HG03460 (cell line): ENCODE data around the gene RFX3.

Experiments used
- ATAC-seq: cut with Tn5 transposase; IDR thresholded peaks from one replicate; pipeline ENCODE4 v1.9.1; 2021; ENCODE audit not compliant: unreplicated experiment

Gene RFX3

GRCh38 chr9:3290231-3290840 lies 235.5 kb downstream of the RFX3 start:
- ATAC-seq, result no peak

DNA sequence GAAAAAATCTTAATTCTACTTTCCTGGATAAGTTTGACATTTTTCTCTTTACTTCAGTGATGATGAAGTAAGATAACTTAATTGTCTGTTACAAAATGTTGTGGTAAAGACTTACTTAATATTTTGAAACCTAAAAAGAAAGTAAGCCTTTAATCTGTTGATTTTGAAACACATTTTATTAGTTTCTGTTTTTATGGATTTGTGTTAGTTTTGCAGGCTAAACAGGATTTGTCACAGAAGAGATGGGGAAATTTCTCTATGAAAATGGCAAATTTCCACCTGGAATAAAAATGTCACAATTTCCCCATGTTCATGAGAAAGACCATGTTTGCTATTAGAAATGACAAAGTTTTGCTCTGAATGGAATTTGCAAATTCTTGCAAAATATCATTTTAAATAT lies 237.1 kb downstream of the RFX3 start:
- no peak for ATAC-seq

DNA sequence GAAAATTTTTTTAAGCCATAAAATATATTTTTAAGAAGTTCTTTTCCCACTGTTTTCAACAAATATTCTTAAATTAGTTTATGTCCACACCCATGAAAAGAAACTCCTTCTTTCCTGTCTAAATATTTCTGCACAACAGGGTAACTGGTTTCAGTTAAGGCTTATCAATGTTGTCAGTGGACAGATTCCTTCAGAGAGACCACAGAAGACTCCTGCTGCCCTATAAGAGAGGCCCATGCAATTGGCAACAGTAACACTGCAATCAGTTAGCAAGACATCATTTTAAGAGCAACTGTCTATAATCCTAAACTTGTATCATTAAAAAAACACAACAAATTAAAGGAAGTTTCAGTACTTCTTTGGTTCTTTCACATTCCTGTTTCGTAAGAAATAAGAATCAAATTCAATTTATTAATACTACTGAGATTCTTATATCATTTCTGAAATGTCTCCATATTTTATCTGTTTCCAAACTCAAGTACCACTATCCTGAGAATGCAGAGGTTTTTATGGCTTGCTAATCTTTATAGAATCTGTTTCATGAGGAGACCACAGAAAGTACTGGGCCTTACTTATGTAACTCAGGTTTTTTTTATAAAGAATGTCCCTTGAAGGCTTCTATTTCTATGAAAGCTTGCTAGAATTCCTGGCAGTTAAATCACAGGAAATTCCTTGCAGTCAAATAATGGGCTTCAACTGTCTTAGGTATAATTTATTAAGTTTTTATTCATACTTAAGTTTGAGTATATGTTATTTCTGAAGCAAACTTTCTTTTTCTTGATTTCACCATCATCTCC lies 240.2 kb downstream of the RFX3 start:
- no peak for ATAC-seq

GRCh38 chr9:3282365-3282764 lies 243.4 kb downstream of the RFX3 start:
- ATAC-seq, result no peak

DNA sequence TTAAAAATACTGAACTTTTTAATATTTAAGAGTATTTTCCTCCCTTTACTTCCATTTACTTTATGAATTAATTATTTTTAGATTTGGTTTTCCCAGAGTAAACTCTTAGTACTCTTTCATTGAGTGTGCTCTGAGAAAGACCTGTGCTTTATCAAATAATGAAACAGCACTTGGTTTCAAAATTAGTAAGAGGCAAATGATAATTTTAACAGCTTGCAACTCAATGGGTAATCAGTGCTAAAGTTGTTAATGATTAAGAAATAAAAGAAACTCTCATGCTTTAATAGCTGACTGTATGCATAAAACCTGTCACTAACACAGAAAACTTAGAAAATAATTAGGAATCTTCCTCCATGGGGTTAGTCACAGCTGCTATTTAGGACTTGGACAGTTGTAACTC lies 244.4 kb downstream of the RFX3 start:
- ATAC-seq, result peak; percentile 76

GRCh38 chr9:3277200-3277599 lies 248.6 kb downstream of the RFX3 start:
- ATAC-seq, result no peak

DNA sequence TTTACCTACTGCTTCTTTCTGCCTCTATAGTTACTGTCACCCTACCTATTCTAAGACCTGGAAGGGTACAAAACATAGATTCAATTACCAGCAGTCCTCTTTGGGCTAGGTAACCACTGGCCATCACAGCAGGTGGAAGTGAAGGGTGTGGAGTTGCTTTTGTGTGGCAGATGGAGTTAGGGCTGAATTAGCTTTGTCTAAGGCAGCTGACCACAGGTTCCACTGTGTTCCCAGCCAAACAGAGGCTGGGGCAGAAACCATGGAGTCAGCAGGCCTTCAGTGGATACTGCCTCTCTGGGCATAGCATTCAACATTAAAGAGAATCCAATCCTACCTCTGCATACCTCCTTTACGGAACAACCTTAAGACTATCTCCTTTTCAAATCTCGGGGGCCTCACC lies 254.2 kb downstream of the RFX3 start:
- no peak for ATAC-seq

DNA sequence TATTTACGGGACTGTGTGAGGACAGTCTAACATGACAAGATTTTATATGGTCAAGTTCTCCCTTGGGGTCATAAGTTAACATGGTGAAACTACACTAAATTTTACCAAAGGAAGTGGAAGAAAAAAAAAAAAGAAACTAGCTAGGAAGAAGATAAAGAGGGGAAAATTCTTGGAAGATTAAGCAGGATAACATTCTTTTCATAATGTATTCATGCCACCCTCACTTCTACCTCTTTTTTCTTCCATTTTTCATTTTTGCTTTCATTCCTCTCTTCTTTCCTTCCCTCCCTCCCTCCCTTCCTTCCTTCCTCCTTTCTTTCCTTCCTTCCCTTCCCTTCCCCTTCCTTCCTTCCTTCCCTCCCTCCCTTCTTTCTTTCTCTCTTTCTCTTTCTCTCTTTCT lies 254.6 kb downstream of the RFX3 start:
- no peak for ATAC-seq

DNA sequence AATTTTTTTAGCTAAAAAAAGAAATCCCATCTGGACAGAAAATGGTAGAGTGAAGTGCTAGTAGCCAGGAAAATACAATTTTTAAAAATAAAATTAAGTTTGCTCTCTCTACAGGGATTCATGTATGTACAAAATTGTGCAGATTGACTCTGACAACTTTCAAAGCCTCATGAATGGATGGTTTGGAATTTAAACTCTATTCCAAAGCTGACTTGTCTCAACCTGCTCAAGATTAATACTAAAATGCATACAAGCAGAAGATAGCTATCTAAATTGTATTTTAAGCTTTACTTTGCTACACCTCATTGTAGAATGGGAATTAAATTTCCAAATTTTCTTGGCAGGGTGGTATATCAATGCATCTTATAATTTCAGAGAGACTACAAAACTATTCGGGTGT lies 257.6 kb downstream of the RFX3 start:
- ATAC-seq, result no peak

- no peak for ATAC-seq
Observed at GRCh38 chr9:3263698-3264097, 262.1 kb downstream of the RFX3 start.

GRCh38 chr9:3262826-3263529 lies 262.8 kb downstream of the RFX3 start:
- ATAC-seq, result no peak

GRCh38 chr9:3261484-3261883 lies 264.3 kb downstream of the RFX3 start:
- no peak for ATAC-seq

GRCh38 chr9:3256571-3257330 lies 269.1 kb downstream of the RFX3 start:
- no peak for ATAC-seq

DNA sequence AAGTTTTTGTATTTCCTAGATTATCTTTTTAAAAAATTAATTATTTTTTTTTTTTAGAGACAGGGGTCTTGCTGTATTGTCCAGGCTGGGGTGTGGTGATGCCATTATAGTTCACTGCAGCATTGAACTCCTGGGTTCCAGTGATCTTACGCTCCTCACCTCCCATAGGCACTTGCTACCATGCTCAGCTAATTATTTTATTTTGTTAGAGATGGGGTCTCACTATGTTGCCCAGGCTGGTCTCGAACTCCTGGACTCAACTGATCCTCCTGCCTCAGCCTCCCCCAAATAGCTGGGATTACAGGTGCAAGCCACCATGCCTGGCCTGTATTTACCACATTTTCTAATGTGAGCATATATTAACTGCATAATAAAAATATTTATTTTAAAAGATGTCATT lies 274.5 kb downstream of the RFX3 start:
- no peak for ATAC-seq

- ATAC-seq, result no peak
Observed at GRCh38 chr9:3250741-3251140, 275.1 kb downstream of the RFX3 start.

- no peak for ATAC-seq
Observed at GRCh38 chr9:3247211-3247610, 278.6 kb downstream of the RFX3 start.

DNA sequence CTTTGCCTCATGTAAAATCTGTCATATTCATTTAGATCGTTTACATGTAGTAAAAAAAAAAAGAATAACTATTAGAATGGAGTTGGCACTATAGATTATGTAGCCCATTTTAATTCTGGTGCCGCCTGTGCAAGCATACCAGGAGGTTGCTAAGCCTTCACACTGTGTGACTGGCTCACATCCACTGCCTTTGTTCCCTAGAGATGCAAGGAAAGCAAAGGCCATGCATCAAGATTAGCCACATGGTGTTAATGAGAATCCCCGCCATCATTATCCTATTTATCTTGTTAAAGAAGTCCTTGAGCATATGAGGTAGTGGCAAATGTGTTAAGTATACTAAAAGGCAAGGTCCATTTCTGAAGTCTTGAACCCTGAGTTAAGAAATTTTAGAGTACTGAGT lies 279.6 kb downstream of the RFX3 start:
- no peak for ATAC-seq

DNA sequence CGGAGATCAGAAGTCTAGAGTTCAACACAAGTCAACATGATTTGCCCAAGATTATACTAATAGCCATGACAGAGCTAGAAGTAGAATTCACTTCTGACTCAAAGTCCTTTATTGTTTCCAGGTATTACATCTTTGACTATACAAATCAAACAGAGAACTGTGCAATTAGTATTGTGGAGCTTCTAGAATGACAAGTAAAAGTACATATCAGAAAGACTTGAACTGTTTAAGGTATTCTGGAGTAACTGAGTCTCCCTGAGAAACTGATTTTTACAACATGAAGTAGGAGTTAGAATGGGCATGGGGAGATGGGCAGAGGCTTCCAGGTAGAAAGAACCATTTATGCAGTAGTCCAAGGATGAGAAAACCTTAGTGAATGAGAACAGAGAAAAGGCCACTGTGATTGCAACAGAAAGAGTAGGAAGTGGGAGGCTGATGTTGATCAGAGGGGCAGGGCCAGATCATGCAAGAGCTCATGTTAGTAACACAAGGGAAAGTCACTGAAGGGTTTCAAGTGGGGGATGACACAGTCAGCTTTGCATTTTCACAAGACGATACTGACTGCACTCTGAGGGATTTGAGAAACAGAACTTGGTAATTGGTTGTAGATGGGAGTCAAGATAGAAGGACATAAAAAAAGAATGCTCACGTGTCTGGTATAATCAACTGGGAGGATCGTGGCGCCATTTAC lies 280.7 kb downstream of the RFX3 start:
- ATAC-seq, result peak; percentile 75

GRCh38 chr9:3243683-3244082 lies 282.1 kb downstream of the RFX3 start:
- no peak for ATAC-seq

- no peak for ATAC-seq
Observed at GRCh38 chr9:3241290-3241689, 284.5 kb downstream of the RFX3 start.
